MM.1S (cell line): Measurements from ENCODE around the gene FETUB.

Experiments used
- CTCF ChIP-seq: fragments of 300-600 bp; sonication (generic); IDR thresholded peaks from 2 replicates; pipeline ENCODE4 v1.5.1; 2016; ENCODE audit warnings: antibody characterized with exemption, low read length, mixed read lengths
- EZH2 ChIP-seq: fragments of 300-600 bp; sonication (generic); optimal IDR thresholded peaks from 2 replicates; pipeline ENCODE3; 2017; ENCODE audit warnings: low read depth, mild to moderate bottlenecking, antibody characterized with exemption, low read length, mixed read lengths

GRCh38 chr3:186624598-186624997 is 15.6 kb upstream of the FETUB start:
- TF ChIP-seq CTCF (no peak), EZH2 (no peak)
